Measurements from ENCODE around the gene TNIP2. TPM values are rescaled to one million over a fixed set of nuclear protein-coding genes. Genes with fewer than 3 reads are reported as not detected.

The TNIP2 gene
- total RNA-seq, 1 donor from 2014 or later, result 47.0 TPM

Other genes starting within 250 kb of the TNIP2 start
- 33.1 TPM in 2 replicates for gene FAM193A, start 219.7 kb downstream of the TNIP2 start, total RNA-seq
- 73.7 and 76.0 TPM in 2 replicates for gene SH3BP2, start 36.7 kb upstream of the TNIP2 start, total RNA-seq
- gene ADD1, start 87.5 kb upstream of the TNIP2 start, total RNA-seq, result 250 and 254 TPM in 2 replicates
- 62.1 and 64.6 TPM in 2 replicates for gene NOP14, start 207.1 kb upstream of the TNIP2 start, total RNA-seq
- 3.5 TPM in 2 replicates for gene GRK4, start 207.2 kb upstream of the TNIP2 start, total RNA-seq